SK-N-MC (cell line): ENCODE results near the gene SPDYE1.
"Not testable (repeated sequence)": the region's sequence is repeated elsewhere in the genome, so short reads cannot be mapped to it uniquely, and the experiment has no call there.

Experiments
- DNase-seq: peaks from one replicate; pipeline ENCODE4 v3.0.0-alpha.2; 2011; ENCODE audit warnings: low read depth, low spot score
- H3K27ac ChIP-seq: fragments of 200-600 bp; sonication (generic); 2 replicates; pipeline ENCODE4 v1.5.1; 2016; ENCODE audit warnings: mixed run types
- H3K36me3 ChIP-seq: fragments of 200-600 bp; sonication (generic); 2 replicates; pipeline ENCODE4 v1.6.1; 2017; ENCODE audit warnings: antibody characterized with exemption, low read length, mixed read lengths; ENCODE audit not compliant: insufficient read depth
- H3K4me3 ChIP-seq: fragments of 200-600 bp; sonication (generic); 2 replicates; pipeline ENCODE4 v1.5.1; 2016
- H3K9ac ChIP-seq: fragments of 200-600 bp; sonication (generic); 2 replicates; pipeline ENCODE4 v1.8.0; 2017; ENCODE audit warnings: mixed run types, mixed read lengths; ENCODE audit not compliant: insufficient read length
- H3K9me3 ChIP-seq: fragments of 200-600 bp; sonication (generic); 2 replicates; pipeline ENCODE4 v1.6.1; 2017; ENCODE audit warnings: low read depth, mild to moderate bottlenecking, antibody characterized with exemption, low read length, moderate library complexity, mixed read lengths
- POLR2AphosphoS5 ChIP-seq: IDR thresholded peaks from 2 replicates; pipeline ENCODE4 v1.6.1; 2012; ENCODE audit warnings: mild to moderate bottlenecking, low read depth, low read length, borderline replicate concordance

Gene SPDYE1

GRCh38 chr7:44018857-44019807 is 21.4 kb downstream of the SPDYE1 start:
- peak overlapping the region; percentile 87 for H3K9ac ChIP-seq
- not testable (repeated sequence) for H3K36me3 ChIP-seq, H3K9me3 ChIP-seq
- peak overlapping the region; percentile 86 for H3K4me3 ChIP-seq
- peak; percentile 88 for DNase-seq
- TF ChIP-seq POLR2AphosphoS5, result peak; percentile 73
- peak overlapping the region; percentile 67; the same call in 1 of the 2 replicates for H3K27ac ChIP-seq

- not testable (repeated sequence) for H3K9ac ChIP-seq, H3K27ac ChIP-seq
Measured at GRCh38 chr7:44019825-44020224, 22.1 kb downstream of the SPDYE1 start.

GRCh38 chr7:44022069-44022468 is 24.4 kb downstream of the SPDYE1 start:
- not testable (repeated sequence) for H3K27ac ChIP-seq, H3K36me3 ChIP-seq, DNase-seq, H3K4me3 ChIP-seq, H3K9ac ChIP-seq, H3K9me3 ChIP-seq

More at GRCh38 chr7:44019825-44020224, 22.1 kb downstream of the SPDYE1 start:
- H3K4me3 ChIP-seq, DNase-seq, H3K36me3 ChIP-seq, H3K9me3 ChIP-seq: not testable (repeated sequence)

GRCh38 chr7:44022796-44023467 is 25.2 kb downstream of the SPDYE1 start:
- not testable (repeated sequence) for H3K36me3 ChIP-seq, H3K9me3 ChIP-seq, H3K9ac ChIP-seq, H3K4me3 ChIP-seq, H3K27ac ChIP-seq, DNase-seq

- not testable (repeated sequence) for H3K9me3 ChIP-seq, H3K27ac ChIP-seq, H3K36me3 ChIP-seq, H3K9ac ChIP-seq, H3K4me3 ChIP-seq, DNase-seq
Measured at GRCh38 chr7:44029433-44029832, 31.7 kb downstream of the SPDYE1 start.

GRCh38 chr7:44030029-44030428 is 32.3 kb downstream of the SPDYE1 start:
- H3K9me3 ChIP-seq, H3K27ac ChIP-seq, H3K36me3 ChIP-seq, H3K4me3 ChIP-seq, H3K9ac ChIP-seq, DNase-seq: not testable (repeated sequence)

GRCh38 chr7:44031319-44031718 is 33.6 kb downstream of the SPDYE1 start:
- not testable (repeated sequence) for H3K9me3 ChIP-seq, H3K4me3 ChIP-seq, DNase-seq, H3K9ac ChIP-seq, H3K36me3 ChIP-seq, H3K27ac ChIP-seq

- H3K36me3 ChIP-seq, H3K9ac ChIP-seq, H3K27ac ChIP-seq, H3K4me3 ChIP-seq, H3K9me3 ChIP-seq, DNase-seq: not testable (repeated sequence)
Measured at GRCh38 chr7:44032031-44032430, 34.3 kb downstream of the SPDYE1 start.

GRCh38 chr7:44033971-44034844 is 36.5 kb downstream of the SPDYE1 start:
- H3K27ac ChIP-seq, H3K9me3 ChIP-seq, H3K36me3 ChIP-seq, DNase-seq, H3K4me3 ChIP-seq, H3K9ac ChIP-seq: not testable (repeated sequence)

GRCh38 chr7:44036364-44036763 is 38.7 kb downstream of the SPDYE1 start:
- H3K9ac ChIP-seq, H3K27ac ChIP-seq, H3K9me3 ChIP-seq, H3K36me3 ChIP-seq, DNase-seq, H3K4me3 ChIP-seq: not testable (repeated sequence)

GRCh38 chr7:44037951-44038350 is 40.3 kb downstream of the SPDYE1 start:
- H3K4me3 ChIP-seq, result not testable (repeated sequence)

GRCh38 chr7:44038553-44038952 is 40.9 kb downstream of the SPDYE1 start:
- not testable (repeated sequence) for H3K4me3 ChIP-seq, H3K9me3 ChIP-seq, H3K36me3 ChIP-seq, H3K9ac ChIP-seq, DNase-seq, H3K27ac ChIP-seq

More at GRCh38 chr7:44037951-44038350, 40.3 kb downstream of the SPDYE1 start:
- not testable (repeated sequence) for H3K9me3 ChIP-seq, H3K27ac ChIP-seq, H3K9ac ChIP-seq, H3K36me3 ChIP-seq, DNase-seq

- H3K36me3 ChIP-seq, H3K27ac ChIP-seq, H3K9ac ChIP-seq, DNase-seq, H3K9me3 ChIP-seq, H3K4me3 ChIP-seq: not testable (repeated sequence)
Measured at GRCh38 chr7:44038961-44039558, 41.4 kb downstream of the SPDYE1 start.
